HEK293 (cell line): Measurements from ENCODE around the gene D2HGDH.

ENCODE experiments used
- CTCF ChIA-PET: fragments of 350-600 bp; formaldehyde crosslinking; extraction: SDS; loops from one replicate; lab custom pipeline; 2021; ENCODE audit warnings: antibody characterized with exemption; lab: Yijun Ruan, JAX
- POLR2A ChIA-PET: fragments of 300-600 bp; formaldehyde crosslinking; extraction: SDS; loops from one replicate; lab custom pipeline; 2020; ENCODE audit warnings: antibody characterized with exemption, inconsistent platforms; lab: Yijun Ruan, JAX
- H3K27ac ChIP-seq: fragments of 200-500 bp; sonication (Bioruptor generic); 2 replicates; pipeline ENCODE4 v1.5.1; 2014; ENCODE audit warnings: low read depth, low read length, control low read depth, inconsistent platforms; ENCODE audit errors: extremely low read depth
- H3K36me3 ChIP-seq, 2 experiments: fragments of 200-500 bp in 1 of 2; sonication (Bioruptor generic) in 1 of 2; 1 replicate in 1 of 2; 2 replicates in 1 of 2; pipeline ENCODE4 v1.5.1; 2014 to 2017; ENCODE audit warnings: inconsistent platforms in 2 of 2, low read length in 2 of 2; ENCODE audit not compliant: control insufficient read depth in 2 of 2, insufficient read depth in 1 of 2
- H3K4me1 ChIP-seq: fragments of 200-500 bp; sonication (Bioruptor generic); 2 replicates; pipeline ENCODE4 v1.5.1; 2014; ENCODE audit warnings: mild to moderate bottlenecking, low read length, inconsistent platforms; ENCODE audit not compliant: control insufficient read depth, insufficient read depth
- H3K4me3 ChIP-seq: 2 replicates; pipeline ENCODE4 v1.5.1; 2011; ENCODE audit warnings: low read depth, mild to moderate bottlenecking, control low read depth, low read length, moderate library complexity
- H3K9me3 ChIP-seq: fragments of 200-500 bp; sonication (Bioruptor generic); 2 replicates; pipeline ENCODE4 v1.5.1; 2014; ENCODE audit warnings: low read depth, low read length, inconsistent platforms; ENCODE audit not compliant: control insufficient read depth, insufficient read depth
- EGR2 ChIP-seq: fragments of 450-650 bp; formaldehyde crosslinking; IDR thresholded peaks from 2 replicates; pipeline ENCODE4 v1.5.1; 2016; ENCODE audit warnings: low read depth, missing biosample characterization, missing genetic modification characterization
- HOXA7 ChIP-seq: sonication (generic); formaldehyde crosslinking; IDR thresholded peaks from 2 replicates; pipeline ENCODE4 v1.8.1; 2022; ENCODE audit warnings: missing genetic modification reagents, borderline replicate concordance
- KLF1 ChIP-seq: fragments of 450-650 bp; formaldehyde crosslinking; IDR thresholded peaks from 2 replicates; pipeline ENCODE4 v1.5.1; 2016; ENCODE audit warnings: missing biosample characterization, missing genetic modification characterization
- KLF7 ChIP-seq: fragments of 450-650 bp; formaldehyde crosslinking; IDR thresholded peaks from 2 replicates; pipeline ENCODE4 v1.5.1; 2016; ENCODE audit warnings: missing biosample characterization, missing genetic modification characterization, borderline replicate concordance
- KLF9 ChIP-seq: fragments of 450-650 bp; formaldehyde crosslinking; IDR thresholded peaks from 2 replicates; pipeline ENCODE4 v1.5.1; 2016; ENCODE audit warnings: missing biosample characterization, missing genetic modification characterization, low read depth
- MYNN ChIP-seq: fragments of 450-650 bp; formaldehyde crosslinking; IDR thresholded peaks from 2 replicates; pipeline ENCODE4 v1.5.1; 2016; ENCODE audit warnings: missing biosample characterization, missing genetic modification characterization, borderline replicate concordance
- PBX3 ChIP-seq: sonication (generic); formaldehyde crosslinking; IDR thresholded peaks from 2 replicates; pipeline ENCODE4 v1.8.1; 2022; ENCODE audit warnings: mild to moderate bottlenecking, moderate library complexity, missing genetic modification reagents
- SCRT1 ChIP-seq: fragments of 450-650 bp; formaldehyde crosslinking; IDR thresholded peaks from 2 replicates; pipeline ENCODE4 v1.5.1; 2016; ENCODE audit warnings: missing biosample characterization, missing genetic modification characterization, borderline replicate concordance
- SP3 ChIP-seq: fragments of 450-650 bp; formaldehyde crosslinking; IDR thresholded peaks from 2 replicates; pipeline ENCODE4 v1.5.1; 2016; ENCODE audit warnings: missing biosample characterization, missing genetic modification characterization
- TRIM28 ChIP-seq: IDR thresholded peaks from 2 replicates; pipeline ENCODE4 v1.6.1; 2011; ENCODE audit warnings: low read length, control low read depth, borderline replicate concordance
- YY2 ChIP-seq: fragments of 450-650 bp; formaldehyde crosslinking; IDR thresholded peaks from 2 replicates; pipeline ENCODE4 v1.5.1; 2016; ENCODE audit warnings: missing biosample characterization, missing genetic modification characterization
- ZBTB1 ChIP-seq: fragments of 450-650 bp; formaldehyde crosslinking; IDR thresholded peaks from 2 replicates; pipeline ENCODE4 v1.5.1; 2016; ENCODE audit warnings: missing biosample characterization, missing genetic modification characterization
- ZBTB26 ChIP-seq: fragments of 450-650 bp; formaldehyde crosslinking; optimal IDR thresholded peaks from 2 replicates; pipeline ENCODE3; 2016; ENCODE audit warnings: missing biosample characterization, mild to moderate bottlenecking, missing genetic modification characterization
- ZNF184 ChIP-seq: fragments of 450-650 bp; IDR thresholded peaks from 2 replicates; pipeline ENCODE4 v1.5.1; 2018; ENCODE audit warnings: missing biosample characterization, mild to moderate bottlenecking, missing genetic modification characterization
- ZNF214 ChIP-seq: fragments of 450-650 bp; formaldehyde crosslinking; IDR thresholded peaks from 2 replicates; pipeline ENCODE4 v1.5.1; 2017; ENCODE audit warnings: missing biosample characterization, mild to moderate bottlenecking, missing genetic modification characterization, borderline replicate concordance
- ZNF221 ChIP-seq: fragments of 450-650 bp; formaldehyde crosslinking; IDR thresholded peaks from 2 replicates; pipeline ENCODE4 v1.5.1; 2017; ENCODE audit warnings: missing biosample characterization, missing genetic modification characterization, borderline replicate concordance
- ZNF248 ChIP-seq: fragments of 450-650 bp; formaldehyde crosslinking; IDR thresholded peaks from 2 replicates; pipeline ENCODE4 v1.5.1; 2017; ENCODE audit warnings: missing biosample characterization, missing genetic modification characterization
- ZNF280D ChIP-seq: fragments of 450-650 bp; formaldehyde crosslinking; IDR thresholded peaks from 2 replicates; pipeline ENCODE4 v1.5.1; 2016; ENCODE audit warnings: missing biosample characterization, missing genetic modification characterization
- ZNF335 ChIP-seq: fragments of 450-650 bp; formaldehyde crosslinking; conservative IDR thresholded peaks from 2 replicates; pipeline ENCODE4 v1.5.1; 2016; ENCODE audit warnings: missing biosample characterization, missing genetic modification characterization
- ZNF48 ChIP-seq: fragments of 450-650 bp; formaldehyde crosslinking; IDR thresholded peaks from 2 replicates; pipeline ENCODE4 v1.5.1; 2016; ENCODE audit warnings: missing biosample characterization, missing genetic modification characterization
- ZNF555 ChIP-seq: fragments of 450-650 bp; formaldehyde crosslinking; conservative IDR thresholded peaks from 2 replicates; pipeline ENCODE4 v1.5.1; 2017; ENCODE audit warnings: missing biosample characterization, mild to moderate bottlenecking, missing genetic modification characterization, inconsistent platforms
- ZNF580 ChIP-seq: fragments of 450-650 bp; formaldehyde crosslinking; IDR thresholded peaks from 2 replicates; pipeline ENCODE4 v1.5.1; 2016; ENCODE audit warnings: missing biosample characterization, missing genetic modification characterization
- ZNF600 ChIP-seq: fragments of 450-650 bp; formaldehyde crosslinking; IDR thresholded peaks from 2 replicates; pipeline ENCODE4 v1.5.1; 2016; ENCODE audit warnings: missing biosample characterization, missing genetic modification characterization
- ZNF623 ChIP-seq: fragments of 450-650 bp; formaldehyde crosslinking; IDR thresholded peaks from 2 replicates; pipeline ENCODE4 v1.5.1; 2016; ENCODE audit warnings: missing biosample characterization, missing genetic modification characterization
- ZNF626 ChIP-seq: fragments of 450-650 bp; sonication (Bioruptor Pico); formaldehyde crosslinking; IDR thresholded peaks from 2 replicates; pipeline ENCODE4 v1.5.1; 2018; ENCODE audit warnings: missing biosample characterization, missing genetic modification characterization, inconsistent platforms
- ZNF660 ChIP-seq: fragments of 450-650 bp; IDR thresholded peaks from 2 replicates; pipeline ENCODE4 v1.5.1; 2018; ENCODE audit warnings: missing biosample characterization, mild to moderate bottlenecking, missing genetic modification characterization
- ZNF701 ChIP-seq: fragments of 450-650 bp; formaldehyde crosslinking; IDR thresholded peaks from 2 replicates; pipeline ENCODE4 v1.5.1; 2016; ENCODE audit warnings: missing biosample characterization, missing genetic modification characterization
- ZNF707 ChIP-seq: fragments of 450-650 bp; formaldehyde crosslinking; IDR thresholded peaks from 2 replicates; pipeline ENCODE4 v1.5.1; 2016; ENCODE audit warnings: missing biosample characterization, missing genetic modification characterization
- ZSCAN30 ChIP-seq: fragments of 450-650 bp; IDR thresholded peaks from 2 replicates; pipeline ENCODE4 v1.5.1; 2018; ENCODE audit warnings: missing biosample characterization, mild to moderate bottlenecking, missing genetic modification characterization, moderate library complexity

The D2HGDH gene

GRCh38 chr2:241701399-241702154, 32.9 kb upstream of the D2HGDH start, which contains the start of gene ING5 (continued):
- TF ChIP-seq EGR2 (tag by site-specific recombination): peak; percentile 22; the same call in 1 of the 2 replicates
- TF ChIP-seq KLF1: peak; percentile 43
- TF ChIP-seq, all 188 proteins: peak for 37

- CTCF ChIA-PET: interaction anchor here (0.5 to 1.7 kb wide), 12 partner anchors 10 to 177 kb away, joined by 3 to 9 read pairs (median 4); partner anchors contain the start of gene DTYMK
- H3K27ac ChIP-seq: peak overlapping the region; percentile 89
- POLR2A ChIA-PET: interaction anchor here (0.5 to 6.3 kb wide), 16 partner anchors 10 to 693 kb away, joined by 3 to 58 read pairs (median 4); partner anchors contain the start of genes D2HGDH, DTYMK, HDLBP and PASK
- TF ChIP-seq SCRT1: no peak
- TF ChIP-seq MYNN (tag by site-specific recombination): no peak
- no peak for TF ChIP-seq ZBTB1 (tag by site-specific recombination)
- no peak for TF ChIP-seq KLF7
- TF ChIP-seq ZNF707 (tag by site-specific recombination): no peak
- no peak for TF ChIP-seq ZNF626 (tag by site-specific recombination)
- TF ChIP-seq ZBTB26: peak; percentile 25
- peak; percentile 46; the same call in 1 of the 2 replicates for TF ChIP-seq ZNF335
- no peak for TF ChIP-seq ZNF580 (tag by site-specific recombination)
- no peak for TF ChIP-seq ZNF221 (tag by site-specific recombination)
- TF ChIP-seq KLF1: 0 out of 2 replicates have a peak, but pooled peaks have one; percentile 37
- TF ChIP-seq ZNF248 (tag by site-specific recombination): no peak
- TF ChIP-seq SP3 (tag by site-specific recombination): 0 out of 2 replicates have a peak, but pooled peaks have one; percentile 46
- no peak for TF ChIP-seq ZNF48 (tag by site-specific recombination)
- TF ChIP-seq ZNF701 (tag by site-specific recombination): no peak
- no peak for TF ChIP-seq TRIM28
- TF ChIP-seq ZNF280D (tag by site-specific recombination): no peak
- TF ChIP-seq ZNF214: no peak
- peak; percentile 60; the same call in 1 of the 2 replicates for TF ChIP-seq KLF9 (tag by site-specific recombination)
- no peak for TF ChIP-seq YY2
- 0 out of 2 replicates have a peak, but pooled peaks have one; percentile 8 for TF ChIP-seq ZNF184
- 0 out of 2 replicates have a peak, but pooled peaks have one; percentile 30 for TF ChIP-seq ZNF660 (tag by site-specific recombination)
- no peak for TF ChIP-seq ZNF623 (tag by site-specific recombination)
- 0 out of 2 replicates have a peak, but pooled peaks have one; percentile 37 for TF ChIP-seq ZSCAN30
- TF ChIP-seq PBX3 (CRISPR knock-in tag): no peak
- TF ChIP-seq HOXA7 (CRISPR knock-in tag): no peak
- no peak for TF ChIP-seq ZNF555 (tag by site-specific recombination)
- no peak for TF ChIP-seq ZNF600
Observed at GRCh38 chr2:241702155-241703031, 32.0 kb upstream of the D2HGDH start.

More at GRCh38 chr2:241702155-241703031, 32.0 kb upstream of the D2HGDH start:
- Histone ChIP-seq H3K36me3 (peaks cover 8 to 34% of the 10 kb centered on the region in 2 experiments; a peak in 2 of 3 replicates), H3K4me1 (peaks cover 6% of the 10 kb centered on the region), H3K4me3 (peak overlapping the region; percentile 70), H3K9me3 (no peaks in the 10 kb centered on the region)
